Coronary artery (tissue), 2 donors: ENCODE measurements around the gene PON3.

Source experiments
- DNase-seq: peaks from one replicate; pipeline ENCODE4 v3.0.0-alpha.2; 2017; ENCODE audit warnings: low spot score
- H3K27ac ChIP-seq, 2 donors: fragments of 200-600 bp; sonication (generic); one replicate each; pipeline ENCODE4 v1.5.1; 2016 to 2019
- H3K4me3 ChIP-seq: fragments of 200-600 bp; sonication (generic); 2 replicates; pipeline ENCODE4 v1.5.1; 2016; ENCODE audit warnings: mild to moderate bottlenecking, moderate library complexity
- TF ChIP-seq, protein P1 (sequence below): fragments of 200-600 bp; sonication (generic); IDR thresholded peaks from one replicate; pipeline ENCODE4 v1.5.1; 2019; ENCODE audit warnings: antibody characterized with exemption

The PON3 gene

DNA sequence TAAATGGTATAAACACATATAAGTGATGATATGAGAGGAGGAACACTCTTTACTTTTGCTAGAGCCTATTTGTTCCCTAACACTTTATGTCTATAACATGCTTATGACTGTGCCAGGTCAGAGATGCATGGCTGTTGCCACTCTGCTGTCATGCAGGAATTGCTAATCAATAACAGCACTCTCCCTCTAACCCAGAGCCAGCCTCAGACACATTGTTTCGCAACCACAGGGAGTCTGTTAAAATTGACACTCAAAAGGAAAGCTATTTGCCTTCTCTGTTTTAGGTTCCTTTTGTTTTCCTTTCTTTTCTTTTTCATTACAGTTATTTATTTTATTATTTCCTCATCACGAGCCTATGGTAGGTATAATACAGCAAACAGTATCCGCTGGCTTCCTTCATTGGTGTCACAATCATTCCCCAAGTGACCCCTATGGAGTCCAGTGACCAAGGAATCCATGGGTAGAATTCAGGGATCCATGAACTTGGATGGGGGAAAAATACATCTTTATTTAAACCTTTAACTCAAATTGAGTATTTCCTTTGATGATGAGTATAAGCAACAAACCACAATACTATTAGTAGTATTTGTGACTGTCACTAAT, 31.8 kb upstream of the PON3 start:
- H3K27ac ChIP-seq = no peak overlapping the region
- TF ChIP-seq, protein P1, sequence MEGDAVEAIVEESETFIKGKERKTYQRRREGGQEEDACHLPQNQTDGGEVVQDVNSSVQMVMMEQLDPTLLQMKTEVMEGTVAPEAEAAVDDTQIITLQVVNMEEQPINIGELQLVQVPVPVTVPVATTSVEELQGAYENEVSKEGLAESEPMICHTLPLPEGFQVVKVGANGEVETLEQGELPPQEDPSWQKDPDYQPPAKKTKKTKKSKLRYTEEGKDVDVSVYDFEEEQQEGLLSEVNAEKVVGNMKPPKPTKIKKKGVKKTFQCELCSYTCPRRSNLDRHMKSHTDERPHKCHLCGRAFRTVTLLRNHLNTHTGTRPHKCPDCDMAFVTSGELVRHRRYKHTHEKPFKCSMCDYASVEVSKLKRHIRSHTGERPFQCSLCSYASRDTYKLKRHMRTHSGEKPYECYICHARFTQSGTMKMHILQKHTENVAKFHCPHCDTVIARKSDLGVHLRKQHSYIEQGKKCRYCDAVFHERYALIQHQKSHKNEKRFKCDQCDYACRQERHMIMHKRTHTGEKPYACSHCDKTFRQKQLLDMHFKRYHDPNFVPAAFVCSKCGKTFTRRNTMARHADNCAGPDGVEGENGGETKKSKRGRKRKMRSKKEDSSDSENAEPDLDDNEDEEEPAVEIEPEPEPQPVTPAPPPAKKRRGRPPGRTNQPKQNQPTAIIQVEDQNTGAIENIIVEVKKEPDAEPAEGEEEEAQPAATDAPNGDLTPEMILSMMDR = no peak
- DNase-seq = no peak
- no peak overlapping the region for H3K4me3 ChIP-seq

- no peak for DNase-seq
- no peak overlapping the region for H3K27ac ChIP-seq
- H3K4me3 ChIP-seq = no peak overlapping the region
- TF ChIP-seq, protein P1 = no peak
Measured at GRCh38 chr7:95427166-95427565, 31.0 kb upstream of the PON3 start.

- DNase-seq = no peak
- Histone ChIP-seq H3K4me3 (no peak overlapping the region), H3K27ac (no peak overlapping the region)
- TF ChIP-seq, protein P1 = no peak
Measured at GRCh38 chr7:95425694-95426093, 29.5 kb upstream of the PON3 start.

DNA sequence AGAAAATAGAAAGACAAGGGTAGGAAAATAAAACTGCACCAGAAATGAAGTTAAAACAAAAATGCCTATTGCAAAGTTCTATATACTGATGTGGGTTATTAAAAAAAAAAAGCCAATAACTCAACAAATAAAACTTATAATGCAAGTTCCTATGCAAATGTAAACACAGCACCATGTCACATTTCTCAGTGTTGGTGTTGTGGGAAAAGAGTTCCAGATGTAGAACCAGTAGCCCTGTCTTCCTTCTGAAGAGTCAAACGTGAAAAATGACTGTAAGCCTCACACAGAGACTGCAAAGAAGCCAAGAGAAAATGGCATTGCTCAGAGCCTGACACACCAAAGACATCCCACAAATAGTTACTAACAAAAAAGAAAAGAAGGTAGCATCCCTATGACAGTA, 28.5 kb upstream of the PON3 start:
- no peak for DNase-seq
- no peak overlapping the region for H3K4me3 ChIP-seq
- TF ChIP-seq, protein P1 = no peak
- H3K27ac ChIP-seq = no peak overlapping the region

GRCh38 chr7:95421847-95422444, 25.8 kb upstream of the PON3 start:
- Histone ChIP-seq H3K4me3 (no peak overlapping the region), H3K27ac (no peak overlapping the region)
- no peak for DNase-seq
- TF ChIP-seq, protein P1 = no peak

- H3K27ac ChIP-seq = no peak overlapping the region
- TF ChIP-seq, protein P1 = no peak
Measured at GRCh38 chr7:95421000-95421846, 25.0 kb upstream of the PON3 start.

More at GRCh38 chr7:95421000-95421846, 25.0 kb upstream of the PON3 start:
- DNase-seq = no peak
- H3K4me3 ChIP-seq = no peak overlapping the region
